Upper lobe of left lung (tissue), 6 donors: ENCODE data around the gene PDE9A. TPM values are rescaled to one million over a fixed set of nuclear protein-coding genes. Genes with fewer than 3 reads are reported as not detected.
A peak's percentile ranks its signal among the peaks of the same experiment; 100 is the strongest.

Experiments
- ATAC-seq, 2 donors: fragments of 200-7000 bp; cut with Tn5 transposase; one replicate each; pipeline ENCODE4 v1.9.1; 2022; ENCODE audit warnings: mild to moderate bottlenecking in 2 of 2, moderate library complexity in 2 of 2; ENCODE audit not compliant: low FRiP score in 2 of 2
- DNase-seq, 2 donors: peaks; one replicate each; pipeline ENCODE4 v3.0.0-alpha.2; 2019 to 2020
- H3K27ac ChIP-seq, 4 donors: fragments of 200-600 bp; sonication (generic); one replicate each; pipeline ENCODE4 v1.5.1; 2016 to 2019
- H3K27me3 ChIP-seq, 4 donors: fragments of 200-600 bp; sonication (generic); one replicate each; pipeline ENCODE4 v1.5.1; 2017 to 2019
- H3K36me3 ChIP-seq, 4 donors: fragments of 200-600 bp; sonication (generic); one replicate each; pipeline ENCODE4 v1.5.1; 2016 to 2019
- H3K4me1 ChIP-seq, 4 donors: fragments of 200-600 bp; sonication (generic); one replicate each; pipeline ENCODE4 v1.5.1; 2018 to 2019
- H3K4me3 ChIP-seq, 4 donors: fragments of 200-600 bp; sonication (generic); one replicate each; pipeline ENCODE4 v1.5.1; 2017 to 2019; ENCODE audit warnings: mild to moderate bottlenecking in 2 of 4, moderate library complexity in 1 of 4
- H3K9me3 ChIP-seq, 4 donors: fragments of 200-600 bp; sonication (generic); one replicate each; pipeline ENCODE4 v1.5.1; 2018 to 2019
- CTCF ChIP-seq, 6 experiments: fragments of 450-650 bp in 4 of 6; fragments of 200-600 bp in 2 of 6; sonication (generic) in 2 of 6; IDR thresholded peaks; one replicate each; pipeline ENCODE4 v1.5.1; 2016 to 2019; ENCODE audit warnings: antibody characterized with exemption in 6 of 6
- EP300 ChIP-seq, 4 donors: sonication (generic); formaldehyde crosslinking; IDR thresholded peaks; one replicate each; pipeline ENCODE4 v1.5.1; 2017; ENCODE audit warnings: antibody characterized with exemption in 4 of 4, control low read depth in 2 of 4
- POLR2A ChIP-seq, 4 donors: fragments of 450-650 bp; IDR thresholded peaks; one replicate each; pipeline ENCODE4 v1.5.1; 2016 to 2017; ENCODE audit warnings: antibody characterized with exemption in 4 of 4, mild to moderate bottlenecking in 2 of 4
- POLR2AphosphoS5 ChIP-seq, 2 donors: sonication (generic); formaldehyde crosslinking; IDR thresholded peaks; one replicate each; pipeline ENCODE4 v1.5.1; 2017; ENCODE audit warnings: antibody characterized with exemption in 2 of 2
- WGBS, 2 donors: methylation state at CpG; one replicate each; pipeline ENCODE4 v1.1.5; 2017 to 2018; 5-methylcytosine and 5-hydroxymethylcytosine counted together
- total RNA-seq, 6 donors: library from RNA; depleted of rRNA in 4 of 6; stranded (reverse); fragments of >200 nt in 4 of 6; gene quantifications; one replicate each; pipeline versions ENCODE4 v1.1.0 to v1.2.1, GENCODE V29; 2016 to 2021
- donor health status: DM: no; HTN: no; CAD: no; lungs with moderate emphysema.
- donor health status: DM: no; HTN: yes; CAD: no; lungs with severe emphysema.

Gene PDE9A
- total RNA-seq, 6 donors from 2014 or later: 4.0 to 12.4 (median 6.6) TPM

GRCh38 chr21:42675403-42675802 is 22.0 kb downstream of the PDE9A start:
- Histone ChIP-seq H3K27ac (no peak overlapping the region), H3K36me3 (no peaks in the 10 kb centered on the region), H3K4me1 (peaks cover 3 to 28% (median 8%) of the 10 kb centered on the region in 4 donors), H3K9me3 (no peaks in the 10 kb centered on the region), H3K27me3 (no peaks in the 10 kb centered on the region), H3K4me3 (no peak overlapping the region)
- no peak for ATAC-seq
- 91 to 95% methylated on average over 15 of the region's 15 CpGs for WGBS, 2 donors
- peak in 1 of 2 donors; percentile 58 for DNase-seq
- TF ChIP-seq POLR2A (IDR thresholded peaks at IDR 0.05) (no peak), EP300 (IDR thresholded peaks at IDR 0.05) (no peak), CTCF (IDR thresholded peaks at IDR 0.05) (no peak), POLR2AphosphoS5 (IDR thresholded peaks at IDR 0.05) (no peak)

DNA sequence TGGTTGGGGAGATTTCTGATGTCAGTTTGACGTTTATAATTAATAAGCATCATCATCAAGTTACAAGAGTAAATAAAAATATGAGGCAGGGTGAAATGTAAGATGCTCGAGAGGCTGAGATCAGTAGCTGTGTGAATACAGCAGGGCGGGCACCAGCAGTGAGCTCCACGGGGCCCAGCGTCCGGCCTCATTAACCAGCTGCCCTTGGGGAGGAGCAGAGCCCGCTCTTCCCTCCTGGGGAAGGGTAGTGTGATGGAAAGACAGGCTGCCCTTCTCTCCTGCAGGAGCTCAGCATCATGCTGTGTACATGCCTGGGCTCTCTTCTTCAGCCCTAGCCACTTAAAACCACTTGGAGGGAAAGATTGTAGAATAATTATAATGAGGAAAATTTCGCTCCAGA is 23.4 kb downstream of the PDE9A start:
- H3K9me3 ChIP-seq: no peaks in the 10 kb centered on the region
- no peak for TF ChIP-seq POLR2A (IDR thresholded peaks at IDR 0.05)
- TF ChIP-seq CTCF (IDR thresholded peaks at IDR 0.05): no peak
- TF ChIP-seq EP300 (IDR thresholded peaks at IDR 0.05): no peak
- no peak for TF ChIP-seq POLR2AphosphoS5 (IDR thresholded peaks at IDR 0.05)
- DNase-seq: no peak
- no peak overlapping the region for H3K27ac ChIP-seq
- no peaks in the 10 kb centered on the region for H3K27me3 ChIP-seq
- H3K36me3 ChIP-seq: no peaks in the 10 kb centered on the region
- no peak for ATAC-seq
- H3K4me1 ChIP-seq: peaks cover 3 to 28% (median 8%) of the 10 kb centered on the region in 4 donors
- no peak overlapping the region for H3K4me3 ChIP-seq
- WGBS, 2 donors: 91 to 92% methylated on average over 8 of the region's 8 CpGs

DNA sequence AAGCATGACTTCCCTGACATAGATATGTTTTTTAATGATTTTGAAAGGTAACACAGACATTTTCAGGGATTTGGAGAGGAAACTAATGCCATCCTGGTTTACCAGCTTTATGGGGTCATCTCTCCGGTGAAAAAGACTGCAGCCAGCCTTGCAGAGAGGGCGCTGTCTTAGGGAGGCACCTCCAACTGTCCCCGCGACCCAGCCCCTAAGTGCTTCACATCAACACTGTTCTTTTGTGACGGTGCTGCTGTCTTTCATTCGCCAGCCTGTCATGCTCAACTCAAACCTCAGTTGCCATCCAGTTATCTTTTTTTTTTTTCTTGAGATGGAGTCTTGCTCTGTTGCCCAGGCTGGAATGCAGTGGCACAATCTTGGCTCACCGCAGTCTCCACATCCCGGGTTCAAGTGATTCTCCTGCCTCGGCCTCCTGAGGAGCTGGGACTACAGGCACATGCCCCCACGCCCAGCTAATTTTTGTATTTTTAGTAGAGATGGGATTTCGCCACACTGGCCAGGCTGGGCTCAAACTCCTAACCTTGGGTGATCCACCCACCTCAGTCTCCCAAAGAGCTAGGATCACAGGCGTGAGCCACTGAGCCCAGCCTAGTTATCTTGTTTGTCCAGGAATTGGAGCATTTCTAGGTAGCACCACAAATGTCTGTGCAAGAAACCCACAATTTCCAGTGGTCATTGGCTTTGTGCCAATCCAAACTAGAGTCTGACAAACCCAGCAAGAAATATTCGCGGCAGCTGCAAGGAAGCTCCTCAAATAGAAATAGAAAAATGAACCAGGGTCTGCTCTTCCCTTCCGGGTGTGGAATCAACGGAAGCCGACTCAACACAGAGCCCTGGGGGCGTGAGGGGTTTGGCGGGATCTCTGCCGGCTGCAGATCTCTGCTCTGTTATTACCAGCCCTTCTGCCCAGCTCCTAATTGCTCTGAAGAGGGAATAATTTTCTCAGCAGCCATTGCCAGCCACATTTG is 24.2 kb downstream of the PDE9A start:
- no peak for TF ChIP-seq EP300 (IDR thresholded peaks at IDR 0.05)
- TF ChIP-seq POLR2AphosphoS5 (IDR thresholded peaks at IDR 0.05): no peak
- no peak for TF ChIP-seq CTCF (IDR thresholded peaks at IDR 0.05)
- no peak for TF ChIP-seq POLR2A (IDR thresholded peaks at IDR 0.05)
- no peaks in the 10 kb centered on the region for H3K9me3 ChIP-seq
- no peaks in the 10 kb centered on the region for H3K27me3 ChIP-seq
- H3K4me1 ChIP-seq: peaks cover 3 to 22% (median 4%) of the 10 kb centered on the region in 4 donors
- no peak for DNase-seq
- no peak overlapping the region for H3K27ac ChIP-seq
- H3K4me3 ChIP-seq: no peak overlapping the region
- no peak for ATAC-seq
- no peaks in the 10 kb centered on the region for H3K36me3 ChIP-seq
- 58 to 63% methylated on average over 20 of the region's 20 CpGs for WGBS, 2 donors

DNA sequence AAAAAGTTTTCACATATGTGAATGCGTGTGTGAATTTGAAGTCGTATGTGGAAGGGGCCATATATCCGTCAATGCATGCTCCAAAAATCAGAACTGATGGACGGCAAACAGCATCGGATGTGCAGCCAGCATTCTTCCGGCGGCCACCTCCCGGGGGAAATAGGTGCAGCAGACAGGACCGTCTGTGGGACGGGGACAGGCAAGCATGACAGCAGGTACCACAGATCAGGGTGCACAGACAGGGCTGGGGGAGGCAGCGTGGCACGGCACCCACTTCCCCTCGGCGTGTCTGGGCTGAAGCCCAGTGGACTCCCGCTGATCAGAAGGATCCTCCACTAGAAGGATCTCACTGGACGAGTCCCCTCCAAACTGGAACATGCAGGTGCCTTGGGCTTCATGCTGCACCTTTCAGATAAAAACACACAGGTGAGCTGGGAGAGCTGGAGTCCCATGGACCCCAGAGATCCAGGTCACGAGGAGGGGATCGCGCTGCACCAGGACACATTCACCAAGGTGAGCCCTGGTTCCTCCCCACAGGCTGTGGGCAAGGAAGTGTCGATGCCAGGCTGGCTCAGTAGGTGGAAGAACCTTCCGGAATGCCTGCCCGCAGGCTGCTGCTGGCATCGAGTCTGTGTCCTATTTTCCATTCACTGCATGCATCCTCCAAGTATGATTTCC is 25.3 kb downstream of the PDE9A start:
- Histone ChIP-seq H3K27ac (no peak overlapping the region), H3K9me3 (no peaks in the 10 kb centered on the region), H3K4me3 (no peak overlapping the region), H3K4me1 (peaks cover 3 to 11% (median 3%) of the 10 kb centered on the region in 4 donors), H3K27me3 (no peaks in the 10 kb centered on the region), H3K36me3 (no peaks in the 10 kb centered on the region)
- WGBS, 2 donors: 80 to 88% methylated on average over 14 to 23 of the region's 23 CpGs
- TF ChIP-seq CTCF (IDR thresholded peaks at IDR 0.05): no peak
- TF ChIP-seq EP300 (IDR thresholded peaks at IDR 0.05): no peak
- no peak for TF ChIP-seq POLR2AphosphoS5 (IDR thresholded peaks at IDR 0.05)
- TF ChIP-seq POLR2A (IDR thresholded peaks at IDR 0.05): no peak
- DNase-seq: peak in 1 of 2 donors; percentile 56
- no peak for ATAC-seq
